WERI-Rb-1 (cell line): ENCODE results near the gene EGLN1.

Experiments used
- DNase-seq: peaks from one replicate; pipeline ENCODE4 v3.0.0-alpha.2; 2020
- H3K27ac ChIP-seq: fragments of 250-450 bp; sonication (Bioruptor Pico); 2 replicates; pipeline ENCODE4 v1.5.1; 2020; ENCODE audit warnings: mild to moderate bottlenecking, moderate library complexity
- H3K27me3 ChIP-seq: fragments of 250-450 bp; sonication (Bioruptor Pico); 2 replicates; pipeline ENCODE4 v1.5.1; 2021; ENCODE audit warnings: mild to moderate bottlenecking, low read depth, moderate library complexity; ENCODE audit not compliant: insufficient read depth, severe bottlenecking
- H3K36me3 ChIP-seq: fragments of 250-450 bp; sonication (Bioruptor Pico); 2 replicates; pipeline ENCODE4 v1.5.1; 2020; ENCODE audit warnings: mild to moderate bottlenecking, moderate library complexity
- H3K4me3 ChIP-seq: 2 replicates; pipeline ENCODE4 v1.5.1; 2011; ENCODE audit warnings: low read depth, mild to moderate bottlenecking, control low read depth, low read length
- H3K9me3 ChIP-seq: fragments of 250-450 bp; sonication (Bioruptor Pico); 2 replicates; pipeline ENCODE4 v1.5.1; 2021; ENCODE audit warnings: mild to moderate bottlenecking, moderate library complexity; ENCODE audit not compliant: severe bottlenecking
- CTCF ChIP-seq: IDR thresholded peaks from 2 replicates; pipeline ENCODE4 v1.5.1; 2011; ENCODE audit warnings: low read depth, mild to moderate bottlenecking, control low read depth, inconsistent platforms, low read length

EGLN1 gene

GRCh38 chr1:231383159-231383860 lies 38.8 kb downstream of the EGLN1 start:
- TF ChIP-seq CTCF = no peak
- Histone ChIP-seq H3K36me3 (no peaks in the 10 kb centered on the region), H3K27ac (no peak overlapping the region), H3K4me3 (no peak overlapping the region), H3K27me3 (no peaks in the 10 kb centered on the region), H3K9me3 (no peaks in the 10 kb centered on the region)
- DNase-seq = no peak

- TF ChIP-seq CTCF = no peak
- Histone ChIP-seq H3K4me3 (no peak overlapping the region), H3K36me3 (no peaks in the 10 kb centered on the region), H3K27ac (no peak overlapping the region), H3K27me3 (no peaks in the 10 kb centered on the region), H3K9me3 (no peaks in the 10 kb centered on the region)
- DNase-seq = no peak
Observed at GRCh38 chr1:231382426-231382825, 39.7 kb downstream of the EGLN1 start.

GRCh38 chr1:231381729-231382128 lies 40.4 kb downstream of the EGLN1 start:
- Histone ChIP-seq H3K27ac (no peak overlapping the region), H3K27me3 (no peaks in the 10 kb centered on the region), H3K36me3 (no peaks in the 10 kb centered on the region), H3K9me3 (no peaks in the 10 kb centered on the region), H3K4me3 (no peak overlapping the region)
- TF ChIP-seq CTCF = no peak
- no peak for DNase-seq

- Histone ChIP-seq H3K27me3 (no peaks in the 10 kb centered on the region), H3K4me3 (no peak overlapping the region), H3K36me3 (no peaks in the 10 kb centered on the region), H3K9me3 (no peaks in the 10 kb centered on the region), H3K27ac (no peak overlapping the region)
- DNase-seq = no peak
- TF ChIP-seq CTCF = no peak
Observed at GRCh38 chr1:231376875-231377549, 45.1 kb downstream of the EGLN1 start.

GRCh38 chr1:231376101-231376500 lies 46.0 kb downstream of the EGLN1 start:
- no peaks in the 10 kb centered on the region for H3K36me3 ChIP-seq
- no peak overlapping the region for H3K27ac ChIP-seq
- no peaks in the 10 kb centered on the region for H3K27me3 ChIP-seq
- H3K4me3 ChIP-seq = no peak overlapping the region
- DNase-seq = no peak
- TF ChIP-seq CTCF = no peak
- no peaks in the 10 kb centered on the region for H3K9me3 ChIP-seq

GRCh38 chr1:231374394-231374793 lies 47.7 kb downstream of the EGLN1 start:
- no peak overlapping the region for H3K27ac ChIP-seq
- H3K27me3 ChIP-seq = no peaks in the 10 kb centered on the region
- DNase-seq = no peak
- no peak overlapping the region for H3K4me3 ChIP-seq
- H3K9me3 ChIP-seq = no peaks in the 10 kb centered on the region
- no peak for TF ChIP-seq CTCF
- H3K36me3 ChIP-seq = no peaks in the 10 kb centered on the region
